HG02870 (cell line): ENCODE results near the gene COL1A1.

Source experiments
- ATAC-seq: cut with Tn5 transposase; IDR thresholded peaks from one replicate; pipeline ENCODE4 v1.9.1; 2021; ENCODE audit warnings: mild to moderate bottlenecking, moderate library complexity; ENCODE audit not compliant: unreplicated experiment

COL1A1 gene

GRCh38 chr17:50161023-50161910, 40.2 kb downstream of the COL1A1 start:
- ATAC-seq, result peak; percentile 81

- ATAC-seq, result no peak
These were observed 43.5 kb downstream of the COL1A1 start for GRCh38 chr17:50157891-50158290.

- ATAC-seq, result no peak
These were observed 46.2 kb downstream of the COL1A1 start for GRCh38 chr17:50155115-50155819.

GRCh38 chr17:50154604-50155003, 46.8 kb downstream of the COL1A1 start:
- ATAC-seq, result no peak

DNA sequence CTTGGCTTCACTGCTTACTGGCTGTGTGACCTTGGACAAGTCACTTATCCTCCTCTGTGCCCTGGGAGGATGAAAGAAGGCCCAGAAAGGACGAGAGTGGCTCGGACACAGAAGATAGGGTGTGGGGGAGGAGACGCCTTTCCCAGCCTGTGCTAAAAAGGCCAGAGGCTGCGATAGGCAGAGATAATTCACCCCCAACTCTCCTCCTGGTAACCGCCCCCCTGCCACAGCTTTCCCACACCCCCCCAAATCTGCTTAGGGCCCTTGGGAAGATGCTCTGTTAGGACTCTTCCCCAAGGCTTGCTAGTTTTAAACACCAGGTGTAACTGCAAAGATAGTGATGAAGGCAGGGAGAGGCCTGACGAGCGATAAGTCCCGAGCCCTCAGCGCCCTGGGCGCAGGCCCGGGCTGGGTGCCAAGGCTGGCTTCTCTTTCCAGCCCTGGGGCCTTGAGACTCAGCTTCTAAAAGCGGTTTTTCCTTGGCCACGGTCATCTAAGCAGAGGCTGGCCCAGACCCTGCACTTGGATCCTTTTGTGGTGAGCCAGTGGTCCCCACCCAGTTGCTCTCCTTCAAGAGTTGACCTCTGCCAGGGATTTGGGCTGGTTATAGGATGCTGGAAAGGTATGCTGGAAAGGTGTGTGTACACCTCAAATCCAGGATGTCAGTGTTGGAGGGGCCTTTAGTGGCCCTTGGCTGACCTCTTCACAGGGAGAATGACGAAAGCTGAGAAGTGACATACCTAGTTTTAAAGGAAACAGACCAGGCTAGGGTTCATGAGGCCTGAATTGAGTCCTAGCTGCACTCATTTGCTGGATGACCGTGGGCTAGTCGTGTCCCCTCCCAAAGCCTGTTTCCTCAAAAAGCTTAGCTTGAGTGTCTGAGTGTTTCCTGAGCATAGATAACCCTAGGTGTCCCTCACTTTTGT, 47.5 kb downstream of the COL1A1 start:
- no peak for ATAC-seq

DNA sequence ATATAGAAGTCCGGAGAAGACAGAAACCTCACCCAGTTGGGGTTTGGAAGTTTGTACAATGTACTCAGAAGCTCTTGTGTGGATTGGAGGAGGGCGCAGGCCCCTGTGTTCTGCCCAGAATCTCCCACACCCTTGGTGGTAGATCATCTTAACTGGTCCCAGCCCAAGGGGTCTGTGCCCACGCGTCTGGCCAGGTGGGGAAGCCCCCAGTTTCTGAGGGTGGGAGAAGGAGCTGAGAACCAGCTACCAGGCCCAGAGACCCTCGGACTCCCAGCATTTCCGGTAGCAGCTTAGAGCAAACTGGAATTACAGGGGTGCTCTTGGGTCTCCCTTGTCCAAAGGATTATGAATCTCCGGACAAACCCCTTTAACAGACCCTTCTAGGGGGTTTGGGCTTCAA, 48.7 kb downstream of the COL1A1 start:
- no peak for ATAC-seq

DNA sequence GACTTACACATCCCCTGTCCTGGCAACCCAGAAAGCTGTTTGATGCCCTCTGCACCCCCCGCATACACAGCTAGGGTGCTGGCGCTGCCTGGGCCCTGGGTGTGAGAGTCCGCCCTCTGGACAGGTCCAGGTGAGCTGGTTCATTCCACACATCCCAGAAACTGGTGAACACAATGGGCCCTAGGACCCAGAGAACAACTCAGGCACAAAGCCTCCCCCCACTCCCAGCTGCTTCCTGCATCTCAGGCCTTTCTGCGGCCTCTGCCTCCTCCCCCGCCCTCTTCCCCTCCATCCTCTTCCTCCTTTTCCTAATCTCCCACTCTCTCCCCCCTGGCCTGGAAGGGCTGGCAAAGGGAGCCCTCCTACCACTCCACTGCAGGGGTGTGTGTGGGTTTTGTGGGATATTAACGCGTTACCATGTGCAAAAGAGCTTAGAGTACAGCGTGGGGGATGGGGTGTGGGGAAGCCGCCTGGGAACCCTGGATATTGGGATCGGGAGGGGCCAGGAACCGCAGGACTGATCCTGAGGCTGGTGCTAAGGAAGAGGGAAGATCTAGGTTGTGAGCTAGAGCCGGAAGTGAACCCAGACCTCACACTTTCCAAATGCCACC, 49.4 kb downstream of the COL1A1 start:
- peak; percentile 26 for ATAC-seq

GRCh38 chr17:50151041-50151936, 50.1 kb downstream of the COL1A1 start:
- peak; percentile 36 for ATAC-seq

DNA sequence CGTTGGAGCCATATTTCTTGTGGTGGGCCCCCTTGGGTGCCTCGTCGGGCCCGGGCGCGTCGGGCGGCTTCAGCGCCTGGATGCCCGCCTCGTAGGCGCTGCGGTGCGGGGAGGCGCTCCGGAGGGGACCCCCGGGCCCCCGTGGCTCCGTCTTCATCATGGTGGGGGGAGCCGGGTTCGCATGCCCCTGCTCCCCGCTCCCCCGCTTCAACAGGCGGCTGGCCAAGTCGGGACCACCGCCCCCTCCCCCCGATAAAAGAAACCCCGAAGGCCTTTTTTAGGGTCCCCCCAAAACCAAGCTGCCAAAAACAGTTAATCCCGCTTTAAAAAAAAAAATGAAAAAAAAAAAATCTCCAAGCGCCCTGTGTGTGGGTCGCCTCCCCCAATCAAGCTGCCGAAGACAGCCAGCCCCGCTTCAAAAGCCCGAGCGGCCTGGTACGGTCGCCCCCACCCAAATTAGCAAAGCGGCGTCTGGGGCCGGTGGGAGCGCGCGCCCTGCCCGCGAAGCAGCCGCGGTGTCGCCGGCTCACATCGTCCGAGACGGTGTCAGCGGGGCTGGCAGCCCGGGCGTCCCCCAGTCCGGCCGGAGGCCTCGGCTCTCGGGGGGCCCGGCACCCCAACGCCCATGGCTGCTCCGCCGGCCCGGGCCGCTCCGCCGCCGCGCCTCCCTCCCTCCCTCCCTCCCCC, 50.9 kb downstream of the COL1A1 start, which contains the start of gene PPP1R9B:
Gene PPP1R9B (minus strand): TSS at position 324 of the 687 bp plus-strand sequence. CDS start 164 bp downstream, at position 160.
- no peak for ATAC-seq

DNA sequence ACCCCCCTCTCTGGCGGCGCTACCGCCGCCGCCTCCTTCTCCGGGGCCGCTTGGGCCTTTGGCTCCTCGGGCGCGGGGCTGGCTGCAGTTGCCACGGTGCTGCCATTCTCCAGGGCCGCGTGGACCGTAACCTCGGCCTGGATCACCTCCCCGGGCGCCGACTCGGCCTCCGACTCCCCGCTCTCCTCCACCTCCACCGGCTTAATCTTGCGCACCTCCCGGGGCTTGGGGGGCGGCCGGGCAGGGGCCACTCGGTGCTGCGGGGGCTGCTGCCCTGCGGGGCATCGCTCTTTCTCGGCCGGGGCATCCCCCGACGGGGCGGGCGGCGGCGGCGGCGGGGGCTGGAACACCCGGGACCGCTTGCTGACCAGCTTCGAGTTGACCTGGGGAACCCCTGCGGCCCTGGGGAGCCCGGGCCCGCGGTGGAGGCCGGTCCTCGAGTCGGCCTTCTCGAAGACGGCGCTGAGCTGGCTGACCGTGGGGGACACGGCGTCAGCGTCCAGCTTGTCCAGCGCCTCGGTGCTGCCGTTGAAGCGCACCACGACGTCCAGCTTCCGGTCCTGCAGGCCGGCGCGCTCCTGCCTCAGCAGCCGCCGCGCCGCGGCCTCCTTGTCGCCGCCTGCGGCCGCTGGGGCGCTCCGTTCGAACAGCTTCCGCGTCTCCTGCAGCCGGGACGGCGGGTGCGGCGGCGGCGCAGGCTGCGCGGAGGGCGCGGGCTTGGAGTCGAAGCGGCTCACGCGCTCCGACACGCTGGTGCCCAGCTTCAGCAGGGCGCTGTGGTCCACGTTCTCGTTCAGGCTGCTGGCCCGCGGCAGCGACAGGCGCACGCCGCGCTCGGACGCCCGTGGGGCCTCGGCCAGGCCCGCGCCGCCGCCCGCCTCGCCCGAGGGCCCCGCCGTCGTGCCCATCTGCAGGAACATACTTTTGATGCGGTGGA, 51.7 kb downstream of the COL1A1 start:
- ATAC-seq, result no peak

DNA sequence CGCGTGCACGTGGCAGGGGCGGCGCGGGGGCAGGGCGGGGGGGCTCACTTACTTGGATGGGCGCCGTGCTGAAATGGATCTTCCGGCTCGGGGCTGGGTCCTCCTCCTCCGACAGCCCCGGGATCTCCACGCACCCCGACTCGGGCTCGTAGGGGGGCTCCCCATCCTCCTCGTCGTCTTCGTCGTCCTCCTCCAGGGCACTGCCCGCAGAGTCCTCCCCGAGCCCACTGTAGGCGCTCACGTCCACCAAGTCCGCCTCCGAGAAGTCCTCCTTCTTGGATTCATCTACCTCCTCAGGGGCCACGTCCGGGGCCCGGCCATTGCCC, 52.4 kb downstream of the COL1A1 start:
- no peak for ATAC-seq

- ATAC-seq, result peak; percentile 38
These were observed 53.0 kb downstream of the COL1A1 start for GRCh38 chr17:50148226-50149090.

DNA sequence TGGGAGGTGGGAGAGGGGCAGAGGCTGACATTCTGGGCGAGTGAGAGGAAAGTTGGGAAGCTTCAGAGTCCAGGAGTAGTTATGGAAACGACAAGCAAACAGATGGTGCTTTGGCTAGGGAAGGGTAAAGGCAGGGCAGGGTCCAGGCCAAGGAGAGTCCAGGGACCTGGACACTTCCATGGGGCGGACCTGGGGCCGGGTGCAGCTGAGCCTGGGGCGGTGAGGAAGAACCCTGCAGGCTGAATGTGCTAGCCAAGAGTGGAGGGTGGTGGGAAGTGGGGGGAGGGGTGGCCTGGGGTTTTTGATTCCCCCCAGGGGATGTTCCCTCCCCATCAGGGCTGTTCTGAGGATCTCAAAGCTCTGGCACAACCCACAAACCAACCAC, 53.6 kb downstream of the COL1A1 start:
- no peak for ATAC-seq

- no peak for ATAC-seq
These were observed 54.3 kb downstream of the COL1A1 start for GRCh38 chr17:50146927-50147665.

DNA sequence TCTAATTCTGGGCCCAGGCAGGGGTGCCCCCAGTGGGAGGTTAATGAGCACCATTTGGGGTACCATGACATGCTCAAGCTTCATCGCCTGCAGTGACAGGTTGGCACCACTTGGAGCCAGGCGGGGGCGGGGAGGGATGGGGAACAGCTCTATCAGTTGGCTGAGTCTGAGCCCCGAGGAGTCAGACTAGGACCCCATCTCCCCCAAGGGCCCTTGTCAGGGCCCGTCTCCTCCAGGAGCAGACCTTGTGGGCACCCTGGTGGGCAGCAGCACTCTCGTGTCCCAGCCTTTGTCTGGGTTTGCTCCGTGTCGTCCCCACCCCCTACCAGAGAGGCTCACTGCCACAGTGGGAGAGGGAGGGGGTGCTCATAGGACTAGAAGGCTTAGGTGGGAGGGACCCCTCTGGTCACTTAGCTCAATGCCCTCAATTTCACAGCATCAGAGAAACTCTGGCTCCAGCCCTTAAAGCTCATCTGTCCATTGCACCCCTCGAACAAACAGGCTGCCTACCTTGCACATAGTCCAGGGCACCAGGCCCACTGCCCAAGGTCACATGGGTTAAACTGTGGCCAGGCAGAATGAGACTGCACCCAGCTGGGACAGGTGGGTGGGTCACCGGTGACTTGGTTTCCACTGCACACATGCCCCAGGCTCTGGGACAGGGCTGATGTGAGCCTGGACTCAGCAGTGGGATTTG, 55.1 kb downstream of the COL1A1 start:
- ATAC-seq, result no peak
